ENCODE results near the gene PITPNC1. TPM values are rescaled to one million over a fixed set of nuclear protein-coding genes. Genes with fewer than 3 reads are reported as not detected.
A peak's percentile ranks its signal among the peaks of the same experiment; 100 is the strongest.
"Not testable (repeated sequence)": the region's sequence is repeated elsewhere in the genome, so short reads cannot be mapped to it uniquely, and the experiment has no call there.

The PITPNC1 gene
- total RNA-seq, 1 donor from 2014 or later: 5.4 TPM

DNA sequence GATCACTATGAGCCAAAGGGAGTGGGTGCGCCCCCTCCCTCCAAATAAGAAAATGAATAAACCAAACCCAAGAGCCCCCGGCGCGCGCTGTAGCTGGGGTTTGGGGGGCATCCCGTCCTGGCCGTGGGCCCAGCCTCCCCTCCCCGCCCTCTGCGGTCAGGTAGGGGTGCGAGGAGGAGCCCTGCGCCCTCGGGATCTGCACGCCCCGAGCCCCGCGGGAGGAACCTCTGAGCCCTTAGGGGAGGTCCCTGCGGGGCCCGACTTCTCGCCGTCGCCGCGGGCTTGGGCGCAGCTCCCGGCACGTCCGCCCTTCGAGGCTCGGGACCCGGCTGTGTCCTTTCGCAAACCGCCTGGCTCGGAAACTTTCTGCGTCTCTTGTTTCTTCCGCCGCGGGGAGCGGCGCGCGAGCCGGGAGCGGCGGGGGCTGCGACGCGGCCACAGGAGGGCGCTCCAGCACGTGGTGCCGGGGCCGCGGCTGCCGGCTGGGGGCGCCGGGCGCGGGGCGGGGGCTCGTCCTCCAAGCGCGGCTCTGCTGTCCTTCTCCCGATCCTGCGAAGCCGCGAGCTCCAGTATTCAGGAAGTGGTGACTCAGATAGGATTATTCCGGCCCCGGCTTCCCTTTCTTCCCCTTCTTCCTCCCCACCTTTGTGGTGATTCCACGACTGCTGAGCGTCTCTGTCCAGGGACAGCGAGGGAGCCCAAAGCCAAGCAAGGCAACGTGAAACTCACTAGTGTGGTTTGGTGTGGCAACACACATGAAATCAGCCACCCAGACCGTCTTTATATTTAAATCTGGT, 1.6 kb downstream of the PITPNC1 start:
- peak overlapping the region; percentile 86 for H3K27ac Mint-ChIP-seq (ENCODE audit: unreplicated experiment)
- peak overlapping the region; percentile 77 for H3K4me3 Mint-ChIP-seq (ENCODE audit: unreplicated experiment)
- no peaks in the 10 kb centered on the region for H3K27me3 Mint-ChIP-seq (ENCODE audit: low read depth)
- H3K9me3 Mint-ChIP-seq (ENCODE audit: low read depth): no peaks in the 10 kb centered on the region
- TF ChIP-seq, protein P1, sequence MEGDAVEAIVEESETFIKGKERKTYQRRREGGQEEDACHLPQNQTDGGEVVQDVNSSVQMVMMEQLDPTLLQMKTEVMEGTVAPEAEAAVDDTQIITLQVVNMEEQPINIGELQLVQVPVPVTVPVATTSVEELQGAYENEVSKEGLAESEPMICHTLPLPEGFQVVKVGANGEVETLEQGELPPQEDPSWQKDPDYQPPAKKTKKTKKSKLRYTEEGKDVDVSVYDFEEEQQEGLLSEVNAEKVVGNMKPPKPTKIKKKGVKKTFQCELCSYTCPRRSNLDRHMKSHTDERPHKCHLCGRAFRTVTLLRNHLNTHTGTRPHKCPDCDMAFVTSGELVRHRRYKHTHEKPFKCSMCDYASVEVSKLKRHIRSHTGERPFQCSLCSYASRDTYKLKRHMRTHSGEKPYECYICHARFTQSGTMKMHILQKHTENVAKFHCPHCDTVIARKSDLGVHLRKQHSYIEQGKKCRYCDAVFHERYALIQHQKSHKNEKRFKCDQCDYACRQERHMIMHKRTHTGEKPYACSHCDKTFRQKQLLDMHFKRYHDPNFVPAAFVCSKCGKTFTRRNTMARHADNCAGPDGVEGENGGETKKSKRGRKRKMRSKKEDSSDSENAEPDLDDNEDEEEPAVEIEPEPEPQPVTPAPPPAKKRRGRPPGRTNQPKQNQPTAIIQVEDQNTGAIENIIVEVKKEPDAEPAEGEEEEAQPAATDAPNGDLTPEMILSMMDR (IDR thresholded peaks at IDR 0.05): peak; percentile 82
- peaks cover 24% of the 10 kb centered on the region for H3K4me1 Mint-ChIP-seq (ENCODE audit: low read depth)
- DNase-seq (ENCODE audit: low spot score): no peak
- H3K36me3 Mint-ChIP-seq (ENCODE audit: low read depth): no peaks in the 10 kb centered on the region

DNA sequence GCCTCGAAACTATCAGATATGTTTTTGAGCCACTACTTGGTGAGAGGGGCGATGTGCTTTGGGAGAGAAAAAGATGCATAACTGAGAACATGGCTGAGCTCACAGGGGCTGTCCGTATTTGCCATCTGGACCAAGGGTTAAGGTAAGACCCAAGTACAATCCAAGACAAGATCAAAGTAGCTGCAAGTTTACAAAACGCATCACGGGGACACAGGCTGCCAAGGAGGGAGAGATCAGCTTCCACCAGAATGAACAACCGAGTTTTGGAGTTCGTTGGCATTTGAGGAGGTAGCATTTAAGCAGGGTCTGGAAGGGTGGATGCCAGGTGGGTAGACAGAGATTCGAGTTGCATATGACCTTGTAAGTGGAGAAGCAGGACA, 2.2 kb downstream of the PITPNC1 start:
- H3K4me1 Mint-ChIP-seq (ENCODE audit: low read depth): peaks cover 24% of the 10 kb centered on the region
- no peaks in the 10 kb centered on the region for H3K27me3 Mint-ChIP-seq (ENCODE audit: low read depth)
- no peaks in the 10 kb centered on the region for H3K36me3 Mint-ChIP-seq (ENCODE audit: low read depth)
- peak overlapping the region; percentile 86 for H3K27ac Mint-ChIP-seq (ENCODE audit: unreplicated experiment)
- no peak for DNase-seq (ENCODE audit: low spot score)
- H3K4me3 Mint-ChIP-seq (ENCODE audit: unreplicated experiment): peak overlapping the region; percentile 77
- no peaks in the 10 kb centered on the region for H3K9me3 Mint-ChIP-seq (ENCODE audit: low read depth)
- TF ChIP-seq, protein P1 (IDR thresholded peaks at IDR 0.05): no peak

DNA sequence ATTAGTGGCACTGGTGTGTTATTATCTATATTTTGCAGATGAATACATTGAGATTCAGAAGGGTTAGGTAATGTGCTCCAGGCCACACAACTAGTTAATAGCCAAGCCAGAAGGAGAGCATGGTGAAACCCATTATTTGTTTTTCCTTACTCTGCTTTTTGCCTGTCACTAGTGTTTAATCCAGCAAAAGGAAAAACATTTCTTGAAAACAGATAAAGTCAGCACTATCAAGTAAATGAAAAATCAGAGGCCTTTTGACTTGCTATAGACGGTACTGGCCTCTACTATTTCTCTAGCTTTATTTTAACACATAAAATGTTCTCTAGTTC, 4.8 kb downstream of the PITPNC1 start:
- no peak for DNase-seq (ENCODE audit: low spot score)
- no peaks in the 10 kb centered on the region for H3K27me3 Mint-ChIP-seq (ENCODE audit: low read depth)
- H3K36me3 Mint-ChIP-seq (ENCODE audit: low read depth): no peaks in the 10 kb centered on the region
- peaks cover 5% of the 10 kb centered on the region for H3K4me1 Mint-ChIP-seq (ENCODE audit: low read depth)
- no peak overlapping the region for H3K4me3 Mint-ChIP-seq (ENCODE audit: unreplicated experiment)
- H3K27ac Mint-ChIP-seq (ENCODE audit: unreplicated experiment): no peak overlapping the region
- H3K9me3 Mint-ChIP-seq (ENCODE audit: low read depth): no peaks in the 10 kb centered on the region
- TF ChIP-seq, protein P1 (IDR thresholded peaks at IDR 0.05): no peak

DNA sequence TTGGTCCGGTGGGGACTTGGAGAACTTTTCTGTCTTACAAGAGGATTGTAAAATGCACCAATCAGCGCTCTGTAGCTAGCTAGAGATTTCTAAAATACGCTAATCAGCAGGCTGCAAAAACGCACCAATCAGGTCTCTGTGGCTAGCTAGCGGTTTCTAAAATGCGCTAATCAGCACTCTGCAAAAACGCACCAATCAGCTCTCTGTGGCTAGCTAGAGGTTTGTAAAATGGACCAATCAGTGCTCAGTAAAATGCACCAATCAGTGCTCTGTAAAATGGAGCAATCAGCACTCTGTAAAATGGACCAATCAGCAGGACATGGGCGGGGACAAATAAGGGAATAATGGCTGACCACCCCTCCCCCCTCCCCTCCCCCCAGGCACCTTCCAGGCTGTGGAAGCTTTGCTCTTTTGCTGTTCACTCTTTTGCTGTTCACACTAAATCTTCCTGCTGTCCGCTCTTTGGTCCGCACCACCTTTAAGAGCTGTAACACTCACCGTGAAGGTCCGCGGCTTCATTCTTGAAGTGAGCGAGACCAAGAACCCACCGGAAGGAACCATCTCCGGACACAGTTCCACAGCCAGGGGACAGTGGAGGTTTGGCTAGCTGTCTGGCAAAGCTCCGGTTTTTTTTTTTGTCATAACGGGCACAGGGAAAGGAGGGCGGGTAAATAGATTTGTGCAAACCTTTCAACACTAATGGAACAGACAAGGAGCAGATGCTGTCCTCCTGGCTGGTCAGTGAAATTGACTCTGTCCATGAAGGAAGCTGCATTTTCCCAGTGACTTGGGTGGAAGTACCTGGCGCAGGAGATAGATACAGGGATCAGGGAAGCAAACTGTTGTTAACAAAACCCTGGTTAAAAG, 8.3 kb downstream of the PITPNC1 start:
- Mint-ChIP-seq H3K27ac (ENCODE audit: unreplicated experiment) (no peak overlapping the region), H3K27me3 (ENCODE audit: low read depth) (no peaks in the 10 kb centered on the region), H3K36me3 (ENCODE audit: low read depth) (no peaks in the 10 kb centered on the region), H3K4me1 (ENCODE audit: low read depth) (no peaks in the 10 kb centered on the region), H3K9me3 (ENCODE audit: low read depth) (no peaks in the 10 kb centered on the region), H3K4me3 (ENCODE audit: unreplicated experiment) (no peak overlapping the region)
- TF ChIP-seq, protein P1 (IDR thresholded peaks at IDR 0.05): no peak
- no peak for DNase-seq (ENCODE audit: low spot score)

DNA sequence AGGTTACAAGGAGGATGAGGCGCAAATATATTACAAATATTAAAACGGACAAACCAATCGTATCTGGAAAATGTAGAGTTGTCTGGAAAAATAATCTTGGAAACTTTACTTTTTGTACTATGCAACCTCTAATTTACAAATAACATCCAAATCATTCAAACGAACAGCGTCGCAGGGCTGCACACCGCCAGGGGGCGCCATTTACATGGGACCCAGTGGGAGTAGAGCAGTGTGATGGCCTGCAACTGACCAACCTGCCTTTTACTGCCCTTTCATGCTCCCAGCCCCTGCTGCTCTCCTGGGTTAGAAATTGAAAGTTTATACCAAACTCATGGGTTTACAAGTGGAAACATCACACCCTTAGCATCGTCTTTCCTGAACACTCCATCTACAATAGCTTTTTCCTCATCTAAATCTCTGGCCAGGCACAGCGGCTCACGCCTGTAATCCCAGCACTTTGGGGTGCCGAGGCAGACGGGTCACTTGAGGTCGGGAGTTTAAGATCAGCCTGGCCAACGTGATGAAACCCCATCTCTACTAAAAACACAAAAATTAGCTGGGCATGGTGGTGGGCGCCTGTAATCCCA, 10.0 kb downstream of the PITPNC1 start:
- TF ChIP-seq, protein P1 (IDR thresholded peaks at IDR 0.05): peak; percentile 79
- no peak for DNase-seq (ENCODE audit: low spot score)
- Mint-ChIP-seq H3K9me3 (ENCODE audit: low read depth) (no peaks in the 10 kb centered on the region), H3K27me3 (ENCODE audit: low read depth) (no peaks in the 10 kb centered on the region), H3K4me1 (ENCODE audit: low read depth) (peaks cover 9% of the 10 kb centered on the region), H3K27ac (ENCODE audit: unreplicated experiment) (no peak overlapping the region), H3K4me3 (ENCODE audit: unreplicated experiment) (no peak overlapping the region), H3K36me3 (ENCODE audit: low read depth) (no peaks in the 10 kb centered on the region)

DNA sequence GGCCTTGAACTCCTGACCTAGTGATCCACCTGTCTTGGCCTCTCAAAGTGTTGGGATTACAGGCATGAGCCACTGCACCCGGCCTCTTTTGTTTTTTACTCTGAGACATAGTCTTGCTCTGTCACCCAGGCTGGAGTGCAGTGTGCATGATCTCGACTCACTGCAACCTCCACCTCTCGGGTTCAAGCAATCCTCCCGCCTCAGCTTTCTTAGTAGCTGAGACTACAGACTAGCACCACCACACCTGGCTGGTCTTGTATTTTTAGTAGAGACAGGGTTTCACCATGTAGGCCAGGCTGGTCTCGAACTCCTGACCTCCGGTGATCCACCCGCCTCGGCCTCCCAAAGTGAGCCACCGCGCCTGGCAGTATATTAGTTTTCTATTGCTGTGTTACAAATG, 11.5 kb downstream of the PITPNC1 start:
- not testable (repeated sequence) for H3K4me1 Mint-ChIP-seq (ENCODE audit: low read depth); H3K27ac Mint-ChIP-seq (ENCODE audit: unreplicated experiment); H3K9me3 Mint-ChIP-seq (ENCODE audit: low read depth); DNase-seq (ENCODE audit: low spot score); H3K36me3 Mint-ChIP-seq (ENCODE audit: low read depth); H3K27me3 Mint-ChIP-seq (ENCODE audit: low read depth); H3K4me3 Mint-ChIP-seq (ENCODE audit: unreplicated experiment)
